Thyroid gland (tissue), 4 donors: ENCODE results near the gene MACF1. TPM values are rescaled to one million over a fixed set of nuclear protein-coding genes. Genes with fewer than 3 reads are reported as not detected.

Source experiments
- DNase-seq, 2 donors: peaks; one replicate each; pipeline ENCODE4 v3.0.0-alpha.2; 2019
- H3K27ac ChIP-seq, 3 donors: fragments of 200-600 bp; sonication (generic); 1 replicate in 2 of 3; 2 replicates in 1 of 3; pipeline ENCODE4 v1.5.1; 2016 to 2019; ENCODE audit warnings: mild to moderate bottlenecking in 1 of 3, moderate library complexity in 1 of 3
- H3K27me3 ChIP-seq: fragments of 200-600 bp; sonication (generic); one replicate; pipeline ENCODE4 v1.5.1; 2019
- H3K36me3 ChIP-seq, 2 donors: fragments of 200-600 bp; sonication (generic); one replicate each; pipeline ENCODE4 v1.5.1; 2016 to 2019
- H3K4me1 ChIP-seq, 2 donors: fragments of 200-600 bp; sonication (generic); one replicate each; pipeline ENCODE4 v1.5.1; 2017 to 2019
- H3K4me3 ChIP-seq, 3 donors: fragments of 200-600 bp; sonication (generic); replicated peaks in 1 of 3; 1 replicate in 2 of 3; 2 replicates in 1 of 3; pipeline ENCODE4 v1.5.1; 2016; ENCODE audit warnings: mild to moderate bottlenecking in 1 of 3
- H3K9me3 ChIP-seq: fragments of 200-600 bp; sonication (generic); one replicate; pipeline ENCODE4 v1.5.1; 2017
- CTCF ChIP-seq, 6 experiments: fragments of 200-600 bp in 3 of 6; fragments of 450-650 bp in 3 of 6; sonication (generic) in 3 of 6; IDR thresholded peaks; one replicate each; pipeline ENCODE4 v1.5.1; 2016 to 2019; ENCODE audit warnings: antibody characterized with exemption in 6 of 6, mild to moderate bottlenecking in 2 of 6, inconsistent platforms in 1 of 6, moderate library complexity in 1 of 6
- POLR2A ChIP-seq, 2 donors: fragments of 450-650 bp; IDR thresholded peaks; one replicate each; pipeline ENCODE4 v1.6.1; 2017; ENCODE audit warnings: antibody characterized with exemption in 2 of 2, mild to moderate bottlenecking in 2 of 2, moderate library complexity in 1 of 2
- WGBS, 2 donors: methylation state at CpG; one replicate each; pipeline ENCODE4 v1.1.5; 2017; 5-methylcytosine and 5-hydroxymethylcytosine counted together
- intact Hi-C: fragments of 100-400 bp; cut with DNase I; formaldehyde crosslinking; loops from one replicate; pipeline ENCODE4 v1.15.1; 2023
- total RNA-seq, 4 donors: library from RNA; depleted of rRNA; stranded (reverse); fragments of >200 nt; gene quantifications; one replicate each; pipeline ENCODE4 v1.2.3, GENCODE V29; 2016

Gene MACF1
- total RNA-seq, 4 donors from 2014 or later: 308 to 834 (median 427) TPM

- Histone ChIP-seq H3K27me3 (no peaks in the 10 kb centered on the region), H3K4me1 (peaks cover 9 to 20% of the 10 kb centered on the region in 2 donors), H3K27ac (no peak overlapping the region), H3K9me3 (no peaks in the 10 kb centered on the region), H3K4me3 (no peak overlapping the region), H3K36me3 (peaks cover 14 to 15% of the 10 kb centered on the region in 2 donors)
- TF ChIP-seq POLR2A (IDR thresholded peaks at IDR 0.05) (no peak), CTCF (IDR thresholded peaks at IDR 0.05) (no peak)
- intact Hi-C loops: no loop called here
- WGBS, 2 donors: 82 to 91% methylated on average over 5 of the region's 5 CpGs
- DNase-seq: no peak
Measured at GRCh38 chr1:39478126-39478915, 273.8 kb downstream of the MACF1 start.

DNA sequence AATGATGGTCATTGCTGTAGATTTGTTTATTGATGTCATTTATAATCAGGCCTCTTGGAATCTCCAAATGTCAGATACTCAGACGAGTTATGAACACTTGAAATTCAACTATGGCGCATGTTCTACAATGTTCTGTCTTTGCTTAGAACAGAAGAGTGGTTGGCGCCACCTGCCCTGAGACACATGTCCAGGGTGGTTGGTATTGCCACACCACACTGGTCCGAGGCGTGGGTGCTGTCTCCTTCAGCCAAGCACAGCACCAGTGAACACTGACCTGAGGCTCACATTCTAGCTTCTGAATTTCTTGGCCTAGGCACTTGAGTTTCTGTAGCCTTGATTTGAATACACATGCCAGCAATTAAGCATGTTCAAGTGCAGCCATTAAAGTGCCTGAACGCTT is 276.8 kb downstream of the MACF1 start:
- peaks cover 22 to 25% of the 10 kb centered on the region in 2 donors for H3K36me3 ChIP-seq
- intact Hi-C loops: no loop called here
- 27 to 41% methylated on average over 6 of the region's 6 CpGs for WGBS, 2 donors
- peaks cover 27 to 42% of the 10 kb centered on the region in 2 donors for H3K4me1 ChIP-seq
- H3K27ac ChIP-seq: peak overlapping the region; percentile 84 to 90 (median 84)
- peak; percentile 94 to 96 for DNase-seq
- H3K4me3 ChIP-seq: no peak overlapping the region
- no peaks in the 10 kb centered on the region for H3K9me3 ChIP-seq
- H3K27me3 ChIP-seq: no peaks in the 10 kb centered on the region
- TF ChIP-seq POLR2A (IDR thresholded peaks at IDR 0.05) (no peak), CTCF (IDR thresholded peaks at IDR 0.05) (peak in 1 of 6 experiments; percentile 19)

GRCh38 chr1:39483276-39483675 is 278.8 kb downstream of the MACF1 start:
- Histone ChIP-seq H3K36me3 (peaks cover 22 to 30% of the 10 kb centered on the region in 2 donors), H3K9me3 (no peaks in the 10 kb centered on the region), H3K4me1 (peaks cover 27 to 44% of the 10 kb centered on the region in 2 donors), H3K4me3 (no peak overlapping the region), H3K27ac (peak overlapping the region; percentile 32 to 84 (median 80)), H3K27me3 (no peaks in the 10 kb centered on the region)
- no peak for TF ChIP-seq CTCF (IDR thresholded peaks at IDR 0.05)
- no peak for TF ChIP-seq POLR2A (IDR thresholded peaks at IDR 0.05)
- no peak for DNase-seq
- 33 to 63% methylated on average over 1 of the region's 1 CpG for whole genome bisulfite sequencing, 2 donors
- intact Hi-C loops: no loop called here

- H3K27ac ChIP-seq: peak overlapping the region; percentile 80 to 84 (median 80)
- H3K9me3 ChIP-seq: no peaks in the 10 kb centered on the region
- DNase-seq: peak; percentile 45 to 55
- WGBS, 2 donors: 62 to 67% methylated on average over 7 of the region's 7 CpGs
- peaks cover 27 to 51% of the 10 kb centered on the region in 2 donors for H3K4me1 ChIP-seq
- intact Hi-C loops: no loop called here
- H3K27me3 ChIP-seq: no peaks in the 10 kb centered on the region
- peaks cover 22 to 26% of the 10 kb centered on the region in 2 donors for H3K36me3 ChIP-seq
- H3K4me3 ChIP-seq: no peak overlapping the region
- no peak for TF ChIP-seq POLR2A (IDR thresholded peaks at IDR 0.05)
- no peak for TF ChIP-seq CTCF (IDR thresholded peaks at IDR 0.05)
Measured at GRCh38 chr1:39484564-39484963, 280.1 kb downstream of the MACF1 start.
